Uterus (tissue), 4 donors: Measurements from ENCODE around the gene FAM181A. TPM values are rescaled to one million over a fixed set of nuclear protein-coding genes. Genes with fewer than 3 reads are reported as not detected.

Experiments
- DNase-seq, 2 donors: peaks; one replicate each; pipeline ENCODE4 v3.0.0-alpha.2; 2019 to 2020
- H3K27ac ChIP-seq, 2 donors: fragments of 200-600 bp; sonication (generic); 1 replicate in 1 of 2; 2 replicates in 1 of 2; pipeline ENCODE4 v1.5.1; 2016 to 2018
- H3K27me3 ChIP-seq, 2 donors: fragments of 200-600 bp; sonication (generic); one replicate each; pipeline ENCODE4 v1.5.1; 2018 to 2019; ENCODE audit warnings: control low read depth in 1 of 2
- H3K36me3 ChIP-seq, 2 donors: fragments of 200-600 bp; sonication (generic); one replicate each; pipeline ENCODE4 v1.5.1; 2019; ENCODE audit warnings: control low read depth in 1 of 2
- H3K4me1 ChIP-seq, 2 donors: fragments of 200-600 bp; sonication (generic); one replicate each; pipeline ENCODE4 v1.5.1; 2018 to 2019; ENCODE audit warnings: control low read depth in 1 of 2
- H3K4me3 ChIP-seq, 2 donors: fragments of 200-600 bp; sonication (generic); 1 replicate in 1 of 2; 2 replicates in 1 of 2; pipeline ENCODE4 v1.5.1; 2018 to 2019; ENCODE audit warnings: mild to moderate bottlenecking in 1 of 2
- H3K9me3 ChIP-seq, 2 donors: fragments of 200-600 bp; sonication (generic); one replicate each; pipeline ENCODE4 v1.5.1; 2019; ENCODE audit warnings: control low read depth in 1 of 2
- POLR2A ChIP-seq, 2 donors: fragments of 450-650 bp; IDR thresholded peaks; one replicate each; pipeline ENCODE4 v1.6.1; 2016; ENCODE audit warnings: antibody characterized with exemption in 2 of 2, mild to moderate bottlenecking in 1 of 2, moderate library complexity in 1 of 2
- intact Hi-C: fragments of 100-400 bp; cut with DNase I; formaldehyde crosslinking; loops from one replicate; pipeline ENCODE4 v1.15.1; 2023; ENCODE audit warnings: low total_unique reads
- total RNA-seq, 4 donors: library from RNA; depleted of rRNA in 3 of 4; stranded (reverse); fragments of >200 nt in 3 of 4; gene quantifications; one replicate each; pipeline versions ENCODE4 v1.1.0 to v1.2.4, GENCODE V29; 2014 to 2023
- TF ChIP-seq, protein P1 (sequence below), 4 experiments: fragments of 200-600 bp in 2 of 4; fragments of 450-650 bp in 2 of 4; sonication (generic) in 2 of 4; IDR thresholded peaks; one replicate each; pipeline ENCODE4 v1.5.1; 2016 to 2019; ENCODE audit warnings: antibody characterized with exemption in 4 of 4, mild to moderate bottlenecking in 2 of 4, moderate library complexity in 1 of 4
- donor health status: DM: yes; HTN: yes; CAD: no.

FAM181A gene
- total RNA-seq, 4 donors from 2014 or later, result 0.48 TPM; not detected in 3

DNA sequence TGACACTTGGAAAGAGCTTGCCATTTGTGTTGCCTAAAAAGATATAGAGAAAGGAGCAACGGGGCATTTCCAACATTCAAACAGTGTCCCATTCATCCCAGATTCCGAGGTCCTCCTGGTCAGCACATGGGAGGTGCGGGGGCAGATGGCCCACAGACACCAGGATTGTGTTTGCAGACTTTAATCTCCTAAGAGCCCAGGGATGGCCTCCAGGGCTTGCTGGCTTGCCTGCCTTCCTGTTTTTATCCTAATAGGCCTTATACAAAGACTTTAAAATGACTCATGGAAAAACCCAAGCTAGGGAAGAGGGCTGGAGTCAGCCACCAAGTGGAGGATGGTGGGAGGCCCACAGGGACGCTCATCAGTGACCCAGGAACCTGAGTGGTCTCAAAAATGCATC, 21.5 kb upstream of the FAM181A start:
- H3K27ac ChIP-seq, result no peak overlapping the region
- TF ChIP-seq, protein P1, sequence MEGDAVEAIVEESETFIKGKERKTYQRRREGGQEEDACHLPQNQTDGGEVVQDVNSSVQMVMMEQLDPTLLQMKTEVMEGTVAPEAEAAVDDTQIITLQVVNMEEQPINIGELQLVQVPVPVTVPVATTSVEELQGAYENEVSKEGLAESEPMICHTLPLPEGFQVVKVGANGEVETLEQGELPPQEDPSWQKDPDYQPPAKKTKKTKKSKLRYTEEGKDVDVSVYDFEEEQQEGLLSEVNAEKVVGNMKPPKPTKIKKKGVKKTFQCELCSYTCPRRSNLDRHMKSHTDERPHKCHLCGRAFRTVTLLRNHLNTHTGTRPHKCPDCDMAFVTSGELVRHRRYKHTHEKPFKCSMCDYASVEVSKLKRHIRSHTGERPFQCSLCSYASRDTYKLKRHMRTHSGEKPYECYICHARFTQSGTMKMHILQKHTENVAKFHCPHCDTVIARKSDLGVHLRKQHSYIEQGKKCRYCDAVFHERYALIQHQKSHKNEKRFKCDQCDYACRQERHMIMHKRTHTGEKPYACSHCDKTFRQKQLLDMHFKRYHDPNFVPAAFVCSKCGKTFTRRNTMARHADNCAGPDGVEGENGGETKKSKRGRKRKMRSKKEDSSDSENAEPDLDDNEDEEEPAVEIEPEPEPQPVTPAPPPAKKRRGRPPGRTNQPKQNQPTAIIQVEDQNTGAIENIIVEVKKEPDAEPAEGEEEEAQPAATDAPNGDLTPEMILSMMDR (IDR thresholded peaks at IDR 0.05), result no peak
- no peak for TF ChIP-seq POLR2A (IDR thresholded peaks at IDR 0.05)
- no peaks in the 10 kb centered on the region for H3K9me3 ChIP-seq
- H3K36me3 ChIP-seq, result no peaks in the 10 kb centered on the region
- no peak overlapping the region for H3K4me3 ChIP-seq
- no peaks in the 10 kb centered on the region for H3K27me3 ChIP-seq
- no peaks in the 10 kb centered on the region for H3K4me1 ChIP-seq
- no peak for DNase-seq
- intact Hi-C loops, result loop anchor here (5.0 kb wide), 1 partner anchor 248 kb away; no protein-coding TSS in a partner anchor

DNA sequence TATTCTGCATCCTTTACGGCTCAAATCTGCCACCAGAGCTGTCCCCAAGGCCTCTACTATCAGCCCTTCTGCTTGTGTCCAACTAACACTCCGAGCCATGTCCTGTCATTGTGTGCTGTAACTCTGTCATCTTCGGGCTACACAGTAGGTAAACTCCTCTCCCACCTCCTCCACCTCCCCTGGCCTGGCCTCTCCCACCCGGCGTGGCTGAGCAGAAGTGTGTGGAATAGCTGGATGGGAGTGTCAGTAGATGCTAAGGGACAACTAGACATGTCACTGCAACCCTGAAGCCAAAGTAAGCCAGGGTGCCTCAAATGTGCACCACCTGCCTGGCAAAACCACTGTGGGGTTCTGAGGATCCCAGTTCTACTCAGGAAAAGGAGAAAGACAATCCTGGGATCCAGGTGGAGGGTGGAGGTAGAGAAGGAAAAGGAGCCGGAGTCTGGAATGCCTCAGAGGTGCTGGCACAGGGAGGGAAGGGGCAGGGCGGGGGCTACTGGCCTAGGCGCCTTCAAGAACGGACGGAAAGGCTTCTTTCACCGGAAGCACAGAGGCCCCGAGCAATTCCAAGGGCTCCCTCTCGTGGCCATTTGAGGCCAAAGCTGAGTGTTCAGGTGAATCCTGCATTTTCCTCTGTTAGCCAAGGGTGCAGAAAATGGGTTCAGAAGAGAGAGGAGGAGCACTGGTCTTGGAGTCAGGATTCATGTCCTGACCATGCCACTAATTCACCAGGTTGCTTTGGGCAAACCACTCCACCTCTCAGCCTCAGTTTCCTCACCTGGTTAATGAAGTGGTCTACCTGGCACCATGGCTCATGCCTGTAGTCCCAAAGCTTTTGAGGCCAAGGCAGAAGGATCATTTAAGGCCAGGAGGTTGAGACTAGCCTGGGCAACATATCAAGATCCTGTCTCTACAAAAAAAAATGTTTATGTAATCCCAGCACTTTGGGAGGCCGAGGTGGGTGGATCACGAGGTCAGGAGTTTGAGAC, 20.5 kb upstream of the FAM181A start:
- H3K4me1 ChIP-seq, result no peaks in the 10 kb centered on the region
- no peak overlapping the region for H3K4me3 ChIP-seq
- H3K36me3 ChIP-seq, result no peaks in the 10 kb centered on the region
- H3K9me3 ChIP-seq, result no peaks in the 10 kb centered on the region
- H3K27me3 ChIP-seq, result no peaks in the 10 kb centered on the region
- intact Hi-C loops, result loop anchor here (5.0 kb wide), 1 partner anchor 249 kb away; no protein-coding TSS in a partner anchor
- H3K27ac ChIP-seq, result no peak overlapping the region
- no peak for TF ChIP-seq POLR2A (IDR thresholded peaks at IDR 0.05)
- TF ChIP-seq, protein P1 (IDR thresholded peaks at IDR 0.05), result peak; percentile 54 to 67 (median 54)
- DNase-seq, result peak; percentile 45 to 54

DNA sequence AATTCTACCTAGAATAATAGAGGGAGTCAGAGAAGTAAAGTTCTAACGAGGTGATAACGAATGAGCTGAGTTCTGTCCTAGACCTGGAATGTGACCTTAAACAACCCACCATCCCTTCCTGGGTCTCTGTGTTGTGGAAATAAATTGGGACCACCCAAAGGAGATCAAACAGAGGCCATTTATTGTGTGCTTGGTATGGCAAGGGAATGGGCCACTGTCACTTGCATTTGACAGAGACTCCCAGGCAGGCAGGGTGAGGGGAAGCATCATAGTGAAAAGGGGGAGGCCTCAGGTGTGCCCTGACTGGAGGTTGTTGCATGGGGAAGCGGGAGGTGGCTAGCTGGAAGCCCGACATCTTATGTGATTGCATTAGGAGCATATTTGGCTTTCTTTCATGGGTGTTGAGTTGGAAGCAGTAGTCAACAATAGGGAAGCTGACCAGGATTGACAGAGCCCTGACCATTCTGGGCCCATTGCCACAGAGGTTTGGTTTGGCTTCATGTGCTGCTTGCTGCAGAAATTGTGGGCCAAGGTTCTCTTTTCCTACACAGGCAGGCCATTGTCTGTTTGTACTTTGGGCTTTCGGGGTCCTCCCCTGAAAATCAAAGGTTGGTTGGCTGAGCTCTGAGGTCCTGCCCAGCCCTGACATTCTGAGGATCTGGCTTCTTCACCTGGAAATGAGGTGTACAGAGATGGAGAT, 17.6 kb upstream of the FAM181A start:
- Histone ChIP-seq H3K4me3 (no peak overlapping the region), H3K9me3 (no peaks in the 10 kb centered on the region), H3K4me1 (no peaks in the 10 kb centered on the region), H3K36me3 (no peaks in the 10 kb centered on the region), H3K27ac (no peak overlapping the region), H3K27me3 (no peaks in the 10 kb centered on the region)
- TF ChIP-seq, protein P1 (IDR thresholded peaks at IDR 0.05), result no peak
- TF ChIP-seq POLR2A (IDR thresholded peaks at IDR 0.05), result no peak
- no peak for DNase-seq
- intact Hi-C loops, result loop anchor here (5.0 kb wide), 1 partner anchor 252 kb away; no protein-coding TSS in a partner anchor

DNA sequence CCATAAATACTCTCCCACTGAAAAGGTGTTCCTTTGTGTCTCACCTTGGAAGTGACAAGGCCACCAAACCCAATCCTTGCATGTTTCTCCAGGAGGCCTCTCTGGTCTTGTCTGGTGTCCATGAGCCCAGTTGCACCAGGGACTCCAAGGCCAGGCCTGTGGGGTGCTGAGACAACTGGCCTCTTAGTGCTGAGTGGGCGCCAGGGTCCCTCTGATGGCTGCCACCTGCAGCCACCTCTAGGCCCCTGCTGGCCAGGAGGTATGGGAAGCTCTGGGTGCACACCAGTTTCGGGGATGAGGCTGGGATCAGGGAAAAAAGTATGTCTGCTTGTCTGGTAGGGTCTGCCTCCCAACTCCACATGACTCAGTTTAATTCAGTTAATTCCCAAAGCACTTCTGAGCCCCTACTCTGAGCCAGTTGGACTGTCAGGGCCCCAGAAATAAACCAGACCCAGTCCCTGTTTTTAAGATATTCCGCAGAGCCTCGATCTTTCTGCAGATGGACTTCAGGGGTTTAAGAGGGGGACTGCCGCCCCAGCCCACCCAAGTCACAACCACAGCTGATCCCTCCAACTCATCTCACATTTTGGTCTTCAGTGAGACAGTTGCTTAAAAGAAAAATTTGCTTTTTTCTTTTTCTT, 15.0 kb upstream of the FAM181A start:
- Histone ChIP-seq H3K4me3 (no peak overlapping the region), H3K9me3 (no peaks in the 10 kb centered on the region), H3K27me3 (no peaks in the 10 kb centered on the region), H3K36me3 (no peaks in the 10 kb centered on the region), H3K27ac (no peak overlapping the region), H3K4me1 (no peaks in the 10 kb centered on the region)
- intact Hi-C loops, result no loop called here
- DNase-seq, result no peak
- TF ChIP-seq, protein P1 (IDR thresholded peaks at IDR 0.05), result no peak
- TF ChIP-seq POLR2A (IDR thresholded peaks at IDR 0.05), result no peak
